K562 (cell line): ENCODE results near the gene CEMIP2. TPM values are rescaled to one million over a fixed set of nuclear protein-coding genes. Genes with fewer than 3 reads are reported as not detected.

Experiments used
- ARNT ChIP-seq, 2 experiments: fragments of 450-650 bp; IDR thresholded peaks; 2 replicates each; pipeline ENCODE4 v1.6.1; 2016; ENCODE audit warnings: mild to moderate bottlenecking in 1 of 2
- ATF1 ChIP-seq, 2 experiments: fragments of 450-650 bp in 1 of 2; IDR thresholded peaks; 2 replicates each; pipeline ENCODE4 v1.6.1; 2016; ENCODE audit warnings: missing compliant biosample characterization in 1 of 2, missing genetic modification characterization in 1 of 2
- CEBPG ChIP-seq, 3 experiments: fragments of 200-800 bp in 1 of 3; sonication (Bioruptor generic) in 1 of 3; sonication (generic) in 1 of 3; formaldehyde crosslinking in 1 of 3; IDR thresholded peaks in 2 of 3; conservative IDR thresholded peaks in 1 of 3; 2 replicates each; pipeline versions ENCODE4 v1.6.1 to v1.8.0; 2016 to 2022; ENCODE audit warnings: missing compliant biosample characterization in 2 of 3, missing genetic modification characterization in 2 of 3, mild to moderate bottlenecking in 1 of 3, missing genetic modification reagents in 1 of 3
- CHD4 ChIP-seq: fragments of 200-600 bp; sonication (generic); IDR thresholded peaks from 3 replicates; pipeline ENCODE4 v1.6.1; 2012; ENCODE audit warnings: low read depth, mild to moderate bottlenecking, mixed read lengths, low read length, inconsistent platforms; ENCODE audit not compliant: insufficient read depth, insufficient replicate concordance, poor library complexity, severe bottlenecking
- COPS2 ChIP-seq: fragments of 450-650 bp; conservative IDR thresholded peaks from 2 replicates; pipeline ENCODE4 v1.6.1; 2016; ENCODE audit warnings: mild to moderate bottlenecking, moderate library complexity
- FOS ChIP-seq: IDR thresholded peaks from 3 replicates; pipeline ENCODE4 v1.6.1; 2011; ENCODE audit not compliant: insufficient read length; ENCODE audit errors: extremely low read depth
- GTF2A2 ChIP-seq: IDR thresholded peaks from 2 replicates; pipeline ENCODE4 v1.6.1; 2016; ENCODE audit warnings: mild to moderate bottlenecking, missing genetic modification characterization, missing compliant biosample characterization
- HMG20B ChIP-seq: fragments of 250-450 bp; sonication (Bioruptor Pico); IDR thresholded peaks from 2 replicates; pipeline ENCODE4 v1.5.0; 2021; ENCODE audit warnings: mild to moderate bottlenecking
- HNRNPH1 ChIP-seq: fragments of 200-400 bp; formaldehyde crosslinking; optimal IDR thresholded peaks from 2 replicates; pipeline ENCODE3; 2017; ENCODE audit warnings: low read depth, mild to moderate bottlenecking, low read length, moderate library complexity
- L3MBTL2 ChIP-seq: fragments of 450-650 bp; IDR thresholded peaks from 2 replicates; pipeline ENCODE4 v1.6.1; 2016; ENCODE audit warnings: mild to moderate bottlenecking, moderate library complexity
- MCM3 ChIP-seq: fragments of 450-650 bp; IDR thresholded peaks from 2 replicates; pipeline ENCODE4 v1.6.1; 2016
- NR2C2 ChIP-seq, 2 experiments: fragments of 200-800 bp in 1 of 2; sonication (Bioruptor generic) in 1 of 2; sonication (generic) in 1 of 2; formaldehyde crosslinking in 1 of 2; IDR thresholded peaks; 2 replicates each; pipeline versions ENCODE4 v1.6.1 to v1.8.0; 2016 to 2022; ENCODE audit warnings: mild to moderate bottlenecking in 1 of 2, missing compliant biosample characterization in 1 of 2, missing genetic modification characterization in 1 of 2, missing genetic modification reagents in 1 of 2
- SAFB2 ChIP-seq: fragments of 200-400 bp; formaldehyde crosslinking; IDR thresholded peaks from 2 replicates; pipeline ENCODE4 v1.6.1; 2018; ENCODE audit warnings: borderline replicate concordance, low read length, low read depth, moderate library complexity; ENCODE audit not compliant: severe bottlenecking
- WHSC1 ChIP-seq: IDR thresholded peaks from one replicate; pipeline ENCODE4 v1.6.1; 2012; ENCODE audit warnings: low read length, control low read depth, inconsistent platforms
- ZNF217 ChIP-seq: sonication (generic); formaldehyde crosslinking; IDR thresholded peaks from 2 replicates; pipeline ENCODE4 v1.8.0; 2022; ENCODE audit warnings: mild to moderate bottlenecking, missing genetic modification reagents
- ZNF551 ChIP-seq: fragments of 250-450 bp; sonication (Bioruptor Pico); IDR thresholded peaks from 2 replicates; pipeline ENCODE4 v1.5.0; 2021; ENCODE audit warnings: mild to moderate bottlenecking, moderate library complexity
- polyA plus RNA-seq, 8 experiments: library from polyadenylated mRNA; depleted of rRNA in 4 of 8; stranded (reverse) in 5 of 8; unstranded in 3 of 8; fragments of >200 nt; fragmentation: Nextera tagmentation in 2 of 8; fragmentation: Illumina TruSeq in 1 of 8; extraction: Ambion mirVana in 2 of 8; extraction: Trizol in 1 of 8; gene quantifications; 2 replicates each; pipeline versions ENCODE4 v1.2.1 to v1.2.3, GENCODE V29; 2011 to 2014; ENCODE audit warnings: inconsistent platforms in 1 of 8, missing spikeins in 1 of 8
- total RNA-seq, 7 experiments: library from RNA; depleted of rRNA in 6 of 7; stranded (reverse); fragments of >200 nt in 6 of 7; fragmentation: Illumina TruSeq in 2 of 7; extraction: Trizol in 2 of 7; gene quantifications; 2 replicates each; pipeline versions ENCODE4 v1.2.1 to v1.2.3, GENCODE V29; 2011 to 2021; ENCODE audit warnings: low replicate concordance in 1 of 7
- TF ChIP-seq, protein P1 (sequence below): fragments of 200-600 bp; sonication (generic); IDR thresholded peaks from one replicate; pipeline ENCODE4 v1.6.1; 2012; ENCODE audit warnings: mild to moderate bottlenecking, low read depth, low read length, inconsistent platforms

Gene CEMIP2
- total and polyA plus RNA-seq, 9 of the 15 experiments (the other 6 are each of a cell fraction or from before 2014, with no cell fraction given), result 5.4 to 29.9 (median 14.2) TPM

DNA sequence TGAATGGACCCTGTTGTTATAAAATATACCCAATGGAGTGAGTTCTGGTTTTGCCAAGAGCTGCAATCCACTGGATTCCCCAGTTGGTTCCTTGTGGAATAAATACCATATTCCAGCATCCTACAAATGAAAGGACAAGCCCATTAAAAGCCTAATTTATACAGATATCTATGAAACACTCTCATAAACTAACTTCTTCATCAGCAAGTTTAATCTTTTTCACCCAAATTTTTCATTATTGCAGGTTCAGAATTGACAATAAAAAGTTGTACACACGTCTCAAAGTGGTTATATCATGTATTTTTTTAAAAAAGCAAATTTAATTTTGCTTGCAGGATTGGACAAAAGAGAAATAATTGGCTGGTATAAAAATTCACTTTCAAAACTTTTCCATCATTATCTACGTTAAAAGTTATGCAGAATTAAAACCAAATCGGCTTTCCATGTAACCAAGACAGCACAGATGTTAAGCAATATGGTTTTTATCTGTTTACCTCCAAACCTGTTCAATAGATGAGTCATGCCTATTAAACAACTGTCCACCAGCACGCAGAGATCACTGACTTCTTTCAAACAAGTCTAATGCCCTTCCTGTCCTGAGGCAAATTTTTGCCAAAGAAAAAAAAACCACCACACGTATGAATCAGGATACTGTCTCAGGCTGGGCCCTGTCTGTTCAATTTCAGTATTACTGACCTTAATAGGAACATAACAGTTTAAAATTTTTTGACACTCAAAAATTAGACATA lies 42.5 kb downstream of the CEMIP2 start (continued):
- no peak for TF ChIP-seq SAFB2
- TF ChIP-seq ZNF551 (CRISPR knock-in tag), result no peak
- no peak for TF ChIP-seq COPS2
- no peak for TF ChIP-seq MCM3
- TF ChIP-seq ATF1 (CRISPR knock-in tag; IDR thresholded peaks at IDR 0.05), result no peak
- no peak for TF ChIP-seq ATF1 (tag; IDR thresholded peaks at IDR 0.05)
- no peak for TF ChIP-seq NR2C2 (CRISPR knock-in tag; IDR thresholded peaks at IDR 0.05)
- no peak for TF ChIP-seq NR2C2 (tag; IDR thresholded peaks at IDR 0.05)
- no peak for TF ChIP-seq CHD4
- no peak for TF ChIP-seq L3MBTL2
- TF ChIP-seq, protein P1, sequence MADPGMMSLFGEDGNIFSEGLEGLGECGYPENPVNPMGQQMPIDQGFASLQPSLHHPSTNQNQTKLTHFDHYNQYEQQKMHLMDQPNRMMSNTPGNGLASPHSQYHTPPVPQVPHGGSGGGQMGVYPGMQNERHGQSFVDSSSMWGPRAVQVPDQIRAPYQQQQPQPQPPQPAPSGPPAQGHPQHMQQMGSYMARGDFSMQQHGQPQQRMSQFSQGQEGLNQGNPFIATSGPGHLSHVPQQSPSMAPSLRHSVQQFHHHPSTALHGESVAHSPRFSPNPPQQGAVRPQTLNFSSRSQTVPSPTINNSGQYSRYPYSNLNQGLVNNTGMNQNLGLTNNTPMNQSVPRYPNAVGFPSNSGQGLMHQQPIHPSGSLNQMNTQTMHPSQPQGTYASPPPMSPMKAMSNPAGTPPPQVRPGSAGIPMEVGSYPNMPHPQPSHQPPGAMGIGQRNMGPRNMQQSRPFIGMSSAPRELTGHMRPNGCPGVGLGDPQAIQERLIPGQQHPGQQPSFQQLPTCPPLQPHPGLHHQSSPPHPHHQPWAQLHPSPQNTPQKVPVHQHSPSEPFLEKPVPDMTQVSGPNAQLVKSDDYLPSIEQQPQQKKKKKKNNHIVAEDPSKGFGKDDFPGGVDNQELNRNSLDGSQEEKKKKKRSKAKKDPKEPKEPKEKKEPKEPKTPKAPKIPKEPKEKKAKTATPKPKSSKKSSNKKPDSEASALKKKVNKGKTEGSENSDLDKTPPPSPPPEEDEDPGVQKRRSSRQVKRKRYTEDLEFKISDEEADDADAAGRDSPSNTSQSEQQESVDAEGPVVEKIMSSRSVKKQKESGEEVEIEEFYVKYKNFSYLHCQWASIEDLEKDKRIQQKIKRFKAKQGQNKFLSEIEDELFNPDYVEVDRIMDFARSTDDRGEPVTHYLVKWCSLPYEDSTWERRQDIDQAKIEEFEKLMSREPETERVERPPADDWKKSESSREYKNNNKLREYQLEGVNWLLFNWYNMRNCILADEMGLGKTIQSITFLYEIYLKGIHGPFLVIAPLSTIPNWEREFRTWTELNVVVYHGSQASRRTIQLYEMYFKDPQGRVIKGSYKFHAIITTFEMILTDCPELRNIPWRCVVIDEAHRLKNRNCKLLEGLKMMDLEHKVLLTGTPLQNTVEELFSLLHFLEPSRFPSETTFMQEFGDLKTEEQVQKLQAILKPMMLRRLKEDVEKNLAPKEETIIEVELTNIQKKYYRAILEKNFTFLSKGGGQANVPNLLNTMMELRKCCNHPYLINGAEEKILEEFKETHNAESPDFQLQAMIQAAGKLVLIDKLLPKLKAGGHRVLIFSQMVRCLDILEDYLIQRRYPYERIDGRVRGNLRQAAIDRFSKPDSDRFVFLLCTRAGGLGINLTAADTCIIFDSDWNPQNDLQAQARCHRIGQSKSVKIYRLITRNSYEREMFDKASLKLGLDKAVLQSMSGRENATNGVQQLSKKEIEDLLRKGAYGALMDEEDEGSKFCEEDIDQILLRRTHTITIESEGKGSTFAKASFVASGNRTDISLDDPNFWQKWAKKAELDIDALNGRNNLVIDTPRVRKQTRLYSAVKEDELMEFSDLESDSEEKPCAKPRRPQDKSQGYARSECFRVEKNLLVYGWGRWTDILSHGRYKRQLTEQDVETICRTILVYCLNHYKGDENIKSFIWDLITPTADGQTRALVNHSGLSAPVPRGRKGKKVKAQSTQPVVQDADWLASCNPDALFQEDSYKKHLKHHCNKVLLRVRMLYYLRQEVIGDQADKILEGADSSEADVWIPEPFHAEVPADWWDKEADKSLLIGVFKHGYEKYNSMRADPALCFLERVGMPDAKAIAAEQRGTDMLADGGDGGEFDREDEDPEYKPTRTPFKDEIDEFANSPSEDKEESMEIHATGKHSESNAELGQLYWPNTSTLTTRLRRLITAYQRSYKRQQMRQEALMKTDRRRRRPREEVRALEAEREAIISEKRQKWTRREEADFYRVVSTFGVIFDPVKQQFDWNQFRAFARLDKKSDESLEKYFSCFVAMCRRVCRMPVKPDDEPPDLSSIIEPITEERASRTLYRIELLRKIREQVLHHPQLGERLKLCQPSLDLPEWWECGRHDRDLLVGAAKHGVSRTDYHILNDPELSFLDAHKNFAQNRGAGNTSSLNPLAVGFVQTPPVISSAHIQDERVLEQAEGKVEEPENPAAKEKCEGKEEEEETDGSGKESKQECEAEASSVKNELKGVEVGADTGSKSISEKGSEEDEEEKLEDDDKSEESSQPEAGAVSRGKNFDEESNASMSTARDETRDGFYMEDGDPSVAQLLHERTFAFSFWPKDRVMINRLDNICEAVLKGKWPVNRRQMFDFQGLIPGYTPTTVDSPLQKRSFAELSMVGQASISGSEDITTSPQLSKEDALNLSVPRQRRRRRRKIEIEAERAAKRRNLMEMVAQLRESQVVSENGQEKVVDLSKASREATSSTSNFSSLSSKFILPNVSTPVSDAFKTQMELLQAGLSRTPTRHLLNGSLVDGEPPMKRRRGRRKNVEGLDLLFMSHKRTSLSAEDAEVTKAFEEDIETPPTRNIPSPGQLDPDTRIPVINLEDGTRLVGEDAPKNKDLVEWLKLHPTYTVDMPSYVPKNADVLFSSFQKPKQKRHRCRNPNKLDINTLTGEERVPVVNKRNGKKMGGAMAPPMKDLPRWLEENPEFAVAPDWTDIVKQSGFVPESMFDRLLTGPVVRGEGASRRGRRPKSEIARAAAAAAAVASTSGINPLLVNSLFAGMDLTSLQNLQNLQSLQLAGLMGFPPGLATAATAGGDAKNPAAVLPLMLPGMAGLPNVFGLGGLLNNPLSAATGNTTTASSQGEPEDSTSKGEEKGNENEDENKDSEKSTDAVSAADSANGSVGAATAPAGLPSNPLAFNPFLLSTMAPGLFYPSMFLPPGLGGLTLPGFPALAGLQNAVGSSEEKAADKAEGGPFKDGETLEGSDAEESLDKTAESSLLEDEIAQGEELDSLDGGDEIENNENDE, result no peak
- no peak for TF ChIP-seq WHSC1
- TF ChIP-seq GTF2A2 (tag), result no peak
- TF ChIP-seq HNRNPH1, result no peak
- no peak for TF ChIP-seq ARNT (IDR thresholded peaks at IDR 0.05)
- no peak for TF ChIP-seq CEBPG (CRISPR knock-in tag; IDR thresholded peaks at IDR 0.05)
- peak; percentile 55 to 79; a peak in 3 of 4 replicates for TF ChIP-seq CEBPG (tag; conservative IDR thresholded peaks at IDR 0.05 in 1 of 2, IDR thresholded peaks at IDR 0.05 in 1 of 2)
- TF ChIP-seq HMG20B (CRISPR knock-in tag), result no peak
- TF ChIP-seq FOS, result no peak
- no peak for TF ChIP-seq ZNF217
